HG02571 (cell line): ENCODE measurements around the gene C12orf56.
A peak's percentile ranks its signal among the peaks of the same experiment; 100 is the strongest.

Experiments used
- ATAC-seq: cut with Tn5 transposase; IDR thresholded peaks from one replicate; pipeline ENCODE4 v1.9.1; 2021; ENCODE audit warnings: mild to moderate bottlenecking, moderate library complexity; ENCODE audit not compliant: unreplicated experiment

Gene C12orf56

GRCh38 chr12:64390275-64390851 lies at the start of gene C12orf56:
Gene C12orf56 (minus strand): TSS chr12:64390758. CDS start chr12:64390565, 193 bp downstream.
- no peak for ATAC-seq

GRCh38 chr12:64440100-64440499 lies 49.5 kb upstream of the C12orf56 start:
- ATAC-seq: no peak

GRCh38 chr12:64433915-64434314 lies 43.4 kb upstream of the C12orf56 start:
- ATAC-seq: no peak

- ATAC-seq: no peak
These were observed 41.2 kb upstream of the C12orf56 start for GRCh38 chr12:64431791-64432190.

- no peak for ATAC-seq
These were observed 40.3 kb upstream of the C12orf56 start for GRCh38 chr12:64430886-64431285.

- ATAC-seq: no peak
These were observed 38.4 kb upstream of the C12orf56 start for GRCh38 chr12:64428956-64429355.

GRCh38 chr12:64427988-64428387 lies 37.4 kb upstream of the C12orf56 start:
- ATAC-seq: no peak

GRCh38 chr12:64419696-64420095 lies 29.1 kb upstream of the C12orf56 start:
- no peak for ATAC-seq

GRCh38 chr12:64418209-64418608 lies 27.7 kb upstream of the C12orf56 start:
- no peak for ATAC-seq

GRCh38 chr12:64413884-64414283 lies 23.3 kb upstream of the C12orf56 start:
- no peak for ATAC-seq

- ATAC-seq: no peak
These were observed 21.9 kb upstream of the C12orf56 start for GRCh38 chr12:64412459-64412858.

GRCh38 chr12:64411427-64411826 lies 20.9 kb upstream of the C12orf56 start:
- ATAC-seq: no peak

- ATAC-seq: no peak
These were observed 17.0 kb upstream of the C12orf56 start for GRCh38 chr12:64407342-64408223.

GRCh38 chr12:64404470-64405256 lies 14.1 kb upstream of the C12orf56 start:
- ATAC-seq: peak; percentile 38

- ATAC-seq: peak; percentile 96
These were observed 13.3 kb upstream of the C12orf56 start, which contains the start of gene XPOT for GRCh38 chr12:64403707-64404469. Gene XPOT (plus strand): TSS chr12:64404392. CDS start chr12:64410036, 5,644 bp downstream.

GRCh38 chr12:64402181-64402580 lies 11.6 kb upstream of the C12orf56 start:
- no peak for ATAC-seq

- ATAC-seq: no peak
These were observed 9.5 kb upstream of the C12orf56 start for GRCh38 chr12:64400041-64400440.

- no peak for ATAC-seq
These were observed 5.2 kb upstream of the C12orf56 start for GRCh38 chr12:64395739-64396138.

- ATAC-seq: no peak
These were observed 1.7 kb upstream of the C12orf56 start for GRCh38 chr12:64392221-64392620.

- no peak for ATAC-seq
These were observed 1.4 kb downstream of the C12orf56 start for GRCh38 chr12:64389154-64389553.
